K562 (cell line): ENCODE data around the gene ITPRIPL2. TPM values are rescaled to one million over a fixed set of nuclear protein-coding genes. Genes with fewer than 3 reads are reported as not detected.

Experiments used
- ATAC-seq: fragments of 200-7000 bp; cut with Tn5 transposase; 3 replicates; pipeline ENCODE4 v1.9.1; 2020; ENCODE audit warnings: moderate library complexity
- BruUV-seq: library from RNA; stranded (reverse); fragments of 400-500 nt; replicated peaks from 2 replicates; lab custom pipeline; 2021; lab: Mats Ljungman, UMichigan
- CTCF ChIA-PET: fragments of 300-600 bp; formaldehyde crosslinking; extraction: SDS; loops from one replicate; lab custom pipeline; 2021; ENCODE audit warnings: low intra/inter-chr PET ratio; lab: Yijun Ruan, JAX
- POLR2A ChIA-PET: fragments of 300-600, 350-650 bp; sonication (Branson Sonifier 250); formaldehyde crosslinking; extraction: SDS; loops from one replicate; lab custom pipeline; 2021; ENCODE audit warnings: antibody characterized with exemption, inconsistent platforms; lab: Yijun Ruan, JAX
- DNase-seq, 4 experiments: peaks; one replicate each; pipeline versions ENCODE4 v3.0.0 to v3.0.0-alpha.2; 2011 to 2018; ENCODE audit warnings: low spot score in 3 of 4, mixed read lengths in 3 of 4; ENCODE audit errors: extremely low read depth in 1 of 4
- FAIRE-seq: peaks from 2 replicates; lab custom pipeline; 2011; peaks lifted over from hg19 to GRCh38; lab: Jason Lieb, UNC
- H2AFZ ChIP-seq: 2 replicates; pipeline ENCODE4 v1.6.0; 2011; ENCODE audit warnings: low read depth, low read length, control low read depth, inconsistent platforms
- H3K27ac ChIP-seq: fragments of 200-600 bp; 3 replicates; pipeline ENCODE4 v1.8.0; 2011; ENCODE audit warnings: low read depth, mild to moderate bottlenecking, control low read depth, inconsistent platforms, low read length, moderate library complexity, mixed read lengths; ENCODE audit errors: extremely low read depth
- H3K27me3 ChIP-seq, 2 experiments: fragments of 300-600 bp in 1 of 2; 2 replicates in 1 of 2; 3 replicates in 1 of 2; pipeline versions ENCODE4 v1.6.0 to v1.8.0; 2011; ENCODE audit warnings: inconsistent platforms in 2 of 2, low read length in 2 of 2, mild to moderate bottlenecking in 1 of 2, mixed read lengths in 1 of 2, moderate library complexity in 1 of 2; ENCODE audit not compliant: control insufficient read depth in 2 of 2, insufficient read depth in 2 of 2
- H3K36me3 ChIP-seq: fragments of 300-600 bp; 3 replicates; pipeline ENCODE4 v1.8.0; 2011; ENCODE audit warnings: mild to moderate bottlenecking, low read length, inconsistent platforms; ENCODE audit not compliant: control insufficient read depth, insufficient read depth
- H3K4me1 ChIP-seq, 2 experiments: fragments of 200-600 bp in 1 of 2; replicated peaks in 1 of 2; 2 replicates in 1 of 2; 3 replicates in 1 of 2; pipeline versions ENCODE4 v1.5.1 to v1.8.0; 2011; ENCODE audit warnings: inconsistent platforms in 2 of 2, low read length in 2 of 2, mild to moderate bottlenecking in 1 of 2, mixed read lengths in 1 of 2, moderate library complexity in 1 of 2; ENCODE audit not compliant: control insufficient read depth in 2 of 2, insufficient read depth in 2 of 2
- H3K4me2 ChIP-seq: 2 replicates; pipeline ENCODE4 v1.6.1; 2011; ENCODE audit warnings: low read length, control low read depth, inconsistent platforms, mixed read lengths; ENCODE audit not compliant: insufficient read depth
- H3K4me3 ChIP-seq: fragments of 200-600 bp; sonication (generic), shearing (Covaris generic); 2 replicates; pipeline ENCODE4 v1.5.1; 2016; ENCODE audit warnings: control low read depth, inconsistent platforms
- H3K79me2 ChIP-seq: fragments of 200-600 bp; 3 replicates; pipeline ENCODE4 v1.8.0; 2011; ENCODE audit warnings: low read length, inconsistent platforms; ENCODE audit not compliant: control insufficient read depth, insufficient read depth
- H3K9ac ChIP-seq, 2 experiments: 2 replicates each; pipeline versions ENCODE4 v1.6.0 to v1.6.1; 2011; ENCODE audit warnings: low read depth in 2 of 2, low read length in 2 of 2, control low read depth in 1 of 2, inconsistent platforms in 1 of 2, mild to moderate bottlenecking in 1 of 2, mixed read lengths in 1 of 2; ENCODE audit not compliant: insufficient read depth in 1 of 2
- H3K9me1 ChIP-seq: one replicate; pipeline ENCODE4 v1.6.0; 2011; ENCODE audit warnings: inconsistent platforms, mild to moderate bottlenecking, low read length, moderate library complexity; ENCODE audit not compliant: control insufficient read depth, insufficient read depth
- H3K9me3 ChIP-seq: replicated peaks from 2 replicates; pipeline ENCODE4 v1.5.1; 2011; ENCODE audit warnings: low read depth, low read length, inconsistent platforms; ENCODE audit not compliant: control insufficient read depth, insufficient read depth
- H4K20me1 ChIP-seq: replicated peaks from 2 replicates; pipeline ENCODE4 v1.6.1; 2011; ENCODE audit warnings: low read length, inconsistent platforms, mixed read lengths; ENCODE audit not compliant: control insufficient read depth, insufficient read depth
- BHLHE40 ChIP-seq: IDR thresholded peaks from 2 replicates; pipeline ENCODE4 v1.6.1; 2011; ENCODE audit warnings: low read length, improper control_type of control experiment
- HDAC1 ChIP-seq, 2 experiments: fragments of 450-650 bp; IDR thresholded peaks; 2 replicates each; pipeline ENCODE4 v1.6.1; 2016 to 2017; ENCODE audit warnings: inconsistent platforms in 1 of 2, mild to moderate bottlenecking in 1 of 2, moderate library complexity in 1 of 2
- MBD2 ChIP-seq: sonication (generic); IDR thresholded peaks from 2 replicates; pipeline ENCODE4 v1.6.1; 2016; ENCODE audit warnings: low read depth, borderline replicate concordance
- MCM3 ChIP-seq: fragments of 450-650 bp; IDR thresholded peaks from 2 replicates; pipeline ENCODE4 v1.6.1; 2016
- NFE2 ChIP-seq: IDR thresholded peaks from 2 replicates; pipeline ENCODE4 v1.6.1; 2014; ENCODE audit warnings: antibody characterized with exemption, low read depth
- PML ChIP-seq: IDR thresholded peaks from 2 replicates; pipeline ENCODE4 v1.6.1; 2012; ENCODE audit warnings: low read length, inconsistent platforms
- POLR3G ChIP-seq: IDR thresholded peaks from 2 replicates; pipeline ENCODE4 v1.6.1; 2011; ENCODE audit not compliant: insufficient read length, insufficient replicate concordance; ENCODE audit errors: extremely low read depth
- RCOR1 ChIP-seq, 2 experiments: IDR thresholded peaks; 2 replicates each; pipeline ENCODE4 v1.6.1; 2012; ENCODE audit warnings: low read depth in 2 of 2, low read length in 2 of 2, borderline replicate concordance in 1 of 2, improper control_type of control experiment in 1 of 2
- SIN3A ChIP-seq, 2 experiments: fragments of 150-350 bp in 1 of 2; IDR thresholded peaks; 2 replicates each; pipeline ENCODE4 v1.6.1; 2011 to 2016; ENCODE audit warnings: borderline replicate concordance in 2 of 2, low read depth in 2 of 2, low read length in 2 of 2, mild to moderate bottlenecking in 2 of 2, moderate library complexity in 2 of 2; ENCODE audit not compliant: control insufficient read depth in 1 of 2
- TEAD2 ChIP-seq: fragments of 450-650 bp; IDR thresholded peaks from 2 replicates; pipeline ENCODE4 v1.6.1; 2016; ENCODE audit warnings: missing genetic modification characterization, control low read depth, missing compliant biosample characterization
- U2AF1 ChIP-seq: fragments of 200-400 bp; formaldehyde crosslinking; optimal IDR thresholded peaks from 2 replicates; pipeline ENCODE3; 2017; ENCODE audit warnings: mild to moderate bottlenecking, low read depth, low read length, moderate library complexity
- ZNF224 ChIP-seq: sonication (generic); formaldehyde crosslinking; IDR thresholded peaks from 2 replicates; pipeline ENCODE4 v1.8.0; 2022; ENCODE audit warnings: mild to moderate bottlenecking, missing genetic modification reagents
- ZNF239 ChIP-seq: fragments of 250-450 bp; sonication (Bioruptor Pico); IDR thresholded peaks from 2 replicates; pipeline ENCODE4 v1.4.0; 2020; ENCODE audit warnings: mild to moderate bottlenecking
- ZNF75A ChIP-seq: fragments of 450-650 bp; formaldehyde crosslinking; IDR thresholded peaks from 2 replicates; pipeline ENCODE4 v1.4.0; 2020; ENCODE audit warnings: mild to moderate bottlenecking
- ZNF76 ChIP-seq: fragments of 250-450 bp; sonication (Bioruptor Pico); IDR thresholded peaks from 2 replicates; pipeline ENCODE4 v1.4.0; 2020; ENCODE audit warnings: mild to moderate bottlenecking, moderate library complexity, borderline replicate concordance
- WGBS: fragments of 100-300 bp; shearing (Covaris generic); methylation state at CpG from one replicate; pipeline ENCODE4 v1.1.6; 2016; ENCODE audit warnings: low coverage, mixed read lengths; ENCODE audit not compliant: insufficient coverage; ENCODE audit errors: missing lambda C conversion rate; 5-methylcytosine and 5-hydroxymethylcytosine counted together
- in situ Hi-C: fragments of 300-500 bp; cut with MboI; formaldehyde crosslinking; loops from 4 replicates; pipeline ENCODE4 v1.15.0; 2018; ENCODE audit warnings: inconsistent platforms, mixed read lengths
- intact Hi-C: fragments of 100-400 bp; cut with micrococcal nuclease; formaldehyde crosslinking; loops from 2 replicates; pipeline ENCODE4 v1.14.2; 2022
- polyA plus RNA-seq, 8 experiments: library from polyadenylated mRNA; depleted of rRNA in 4 of 8; stranded (reverse) in 5 of 8; unstranded in 3 of 8; fragments of >200 nt; fragmentation: Nextera tagmentation in 2 of 8; fragmentation: Illumina TruSeq in 1 of 8; extraction: Ambion mirVana in 2 of 8; extraction: Trizol in 1 of 8; gene quantifications; 2 replicates each; pipeline versions ENCODE4 v1.2.1 to v1.2.3, GENCODE V29; 2011 to 2014; ENCODE audit warnings: inconsistent platforms in 1 of 8, missing spikeins in 1 of 8
- total RNA-seq, 7 experiments: library from RNA; depleted of rRNA in 6 of 7; stranded (reverse); fragments of >200 nt in 6 of 7; fragmentation: Illumina TruSeq in 2 of 7; extraction: Trizol in 2 of 7; gene quantifications; 2 replicates each; pipeline versions ENCODE4 v1.2.1 to v1.2.3, GENCODE V29; 2011 to 2021; ENCODE audit warnings: low replicate concordance in 1 of 7
- TF ChIP-seq, protein P1 (sequence below): fragments of 450-650 bp; IDR thresholded peaks from 2 replicates; pipeline ENCODE4 v1.6.1; 2016; ENCODE audit warnings: antibody characterized with exemption
- TF ChIP-seq, protein P2 (sequence below), 2 experiments: fragments of 250-450 bp in 1 of 2; fragments of 450-650 bp in 1 of 2; sonication (Bioruptor Pico) in 1 of 2; IDR thresholded peaks; 2 replicates each; pipeline versions ENCODE4 v1.6.1 to v1.8.0; 2016 to 2021; ENCODE audit warnings: mild to moderate bottlenecking in 2 of 2, moderate library complexity in 2 of 2, missing compliant biosample characterization in 1 of 2, missing genetic modification characterization in 1 of 2

Gene ITPRIPL2
- total and polyA plus RNA-seq, 9 of the 15 experiments (the other 6 are each of a cell fraction or from before 2014, with no cell fraction given), result 0.04 to 2.2 (median 0.58) TPM

DNA sequence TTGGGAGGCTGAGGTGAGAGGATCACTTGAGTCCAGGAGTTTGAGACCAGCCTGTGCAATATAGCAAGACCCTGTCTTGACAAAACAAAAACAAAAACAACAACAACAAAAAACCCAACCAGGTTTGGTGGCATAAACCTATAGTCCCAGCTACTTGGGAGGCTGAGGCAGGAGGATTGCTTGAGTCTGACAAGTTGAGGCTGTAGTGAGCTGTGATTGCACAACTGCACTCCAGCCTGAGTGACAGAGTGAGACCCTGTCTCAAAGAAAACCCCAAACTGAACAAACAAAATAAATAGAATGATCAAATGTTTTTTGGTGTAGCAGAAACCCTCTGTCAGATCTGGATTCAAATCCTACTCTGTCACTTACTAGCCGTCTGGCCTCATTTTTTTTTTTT is 38.3 kb downstream of the ITPRIPL2 start:
- DNase-seq (no peak), FAIRE-seq (no peak), ATAC-seq (no peak)
- BruUV-seq, result no TSS peak
- H3K4me3 ChIP-seq, result no peak overlapping the region
- H2AFZ ChIP-seq, result no peak overlapping the region
- in situ Hi-C loops, result no loop called here
- no peaks in the 10 kb centered on the region for H4K20me1 ChIP-seq
- 0 out of 2 replicates have a peak, but pooled peaks cover 3% of the 10 kb centered on the region for H3K9me3 ChIP-seq
- H3K27me3 ChIP-seq, result peaks cover 0 to 10% of the 10 kb centered on the region in 2 experiments; a peak in 2 of 5 replicates
- no peak overlapping the region for H3K4me2 ChIP-seq
- CTCF ChIA-PET, result no interaction called here
- no peak for TF ChIP-seq ZNF76 (CRISPR knock-in tag)
- TF ChIP-seq MCM3, result no peak
- TF ChIP-seq U2AF1, result no peak
- TF ChIP-seq, protein P1, sequence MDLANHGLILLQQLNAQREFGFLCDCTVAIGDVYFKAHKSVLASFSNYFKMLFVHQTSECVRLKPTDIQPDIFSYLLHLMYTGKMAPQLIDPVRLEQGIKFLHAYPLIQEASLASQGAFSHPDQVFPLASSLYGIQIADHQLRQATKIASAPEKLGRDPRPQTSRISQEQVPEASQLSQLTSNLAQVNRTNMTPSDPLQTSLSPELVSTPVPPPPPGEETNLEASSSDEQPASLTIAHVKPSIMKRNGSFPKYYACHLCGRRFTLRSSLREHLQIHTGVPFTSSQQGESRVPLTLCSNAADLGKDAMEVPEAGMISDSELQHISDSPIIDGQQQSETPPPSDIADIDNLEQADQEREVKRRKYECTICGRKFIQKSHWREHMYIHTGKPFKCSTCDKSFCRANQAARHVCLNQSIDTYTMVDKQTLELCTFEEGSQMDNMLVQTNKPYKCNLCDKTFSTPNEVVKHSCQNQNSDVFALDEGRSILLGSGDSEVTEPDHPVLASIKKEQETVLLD, result no peak
- TF ChIP-seq, protein P2, sequence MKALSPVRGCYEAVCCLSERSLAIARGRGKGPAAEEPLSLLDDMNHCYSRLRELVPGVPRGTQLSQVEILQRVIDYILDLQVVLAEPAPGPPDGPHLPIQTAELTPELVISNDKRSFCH (CRISPR knock-in tag; IDR thresholded peaks at IDR 0.05), result no peak
- TF ChIP-seq, protein P2 (tag; IDR thresholded peaks at IDR 0.05), result no peak
- TF ChIP-seq PML, result no peak
- no peak for TF ChIP-seq MBD2
- TF ChIP-seq NFE2, result no peak
- TF ChIP-seq BHLHE40, result no peak
- TF ChIP-seq POLR3G, result no peak
- no peak for TF ChIP-seq HDAC1 (IDR thresholded peaks at IDR 0.05)
- TF ChIP-seq ZNF224 (CRISPR knock-in tag), result no peak
- no peak for TF ChIP-seq SIN3A (IDR thresholded peaks at IDR 0.05; ENCODE audit: borderline replicate concordance in 2 of 2, control insufficient read depth in 1 of 2, low read depth in 2 of 2, low read length in 2 of 2)
- no peak for TF ChIP-seq TEAD2 (tag)
- TF ChIP-seq ZNF239 (CRISPR knock-in tag), result no peak
- no peak for TF ChIP-seq RCOR1 (IDR thresholded peaks at IDR 0.05; ENCODE audit: borderline replicate concordance in 1 of 2, low read depth in 2 of 2, low read length in 2 of 2)
- TF ChIP-seq ZNF75A (CRISPR knock-in tag), result no peak
- TF ChIP-seq, all 486 proteins: peak for 0
- H3K4me1 ChIP-seq, result no peaks in the 10 kb centered on the region
- no peaks in the 10 kb centered on the region for H3K79me2 ChIP-seq
- H3K9me1 ChIP-seq, result no peaks in the 10 kb centered on the region
- H3K36me3 ChIP-seq, result no peaks in the 10 kb centered on the region
- H3K9ac ChIP-seq, result no peak overlapping the region
- 0% methylated on average over 1 of the region's 1 CpG for WGBS
- no peak overlapping the region for H3K27ac ChIP-seq
- POLR2A ChIA-PET, result interaction anchor here (0.6 to 0.9 kb wide), 2 partner anchors 16 to 34 kb away, joined by 3 to 4 read pairs; no protein-coding TSS in a partner anchor
- intact Hi-C loops, result no loop called here
